ENCODE results near the gene AAK1.

GRCh38 chr2:69452687-69453086 is 190.9 kb downstream of the AAK1 start:
- TF ChIP-seq CTCF (conservative IDR thresholded peaks at IDR 0.05 in 1 of 2, IDR thresholded peaks at IDR 0.05 in 1 of 2; ENCODE audit: extremely low read depth in 1 of 2, insufficient read depth in 1 of 2, low read depth in 1 of 2, low read length in 2 of 2) (no peak), EZH2 (IDR thresholded peaks at IDR 0.05; ENCODE audit: borderline replicate concordance, low read length) (no peak)
